PC-3 (cell line): Measurements from ENCODE around the gene MTMR4. TPM values are rescaled to one million over a fixed set of nuclear protein-coding genes. Genes with fewer than 3 reads are reported as not detected.

Experiments used
- ATAC-seq: fragments of 200-7000 bp; cut with Tn5 transposase; 2 replicates; pipeline ENCODE4 v1.9.1; 2020; ENCODE audit warnings: mild to moderate bottlenecking, moderate library complexity
- BruUV-seq: library from RNA; stranded (reverse); fragments of 400-500 nt; replicated peaks from 2 replicates; lab custom pipeline; 2021; lab: Mats Ljungman, UMichigan
- CTCF ChIA-PET: fragments of 300-600 bp; sonication (Branson Sonifier 250); formaldehyde crosslinking; loops from one replicate; lab custom pipeline; 2022; ENCODE audit warnings: antibody characterized with exemption; lab: Charles Lee
- POLR2A ChIA-PET: fragments of 300-600 bp; sonication (Branson Sonifier 250); formaldehyde crosslinking; loops from one replicate; lab custom pipeline; 2022; ENCODE audit warnings: antibody characterized with exemption; ENCODE audit not compliant: unreplicated experiment; lab: Charles Lee
- DNase-seq: peaks from one replicate; pipeline ENCODE4 v3.0.0-alpha.2; 2015
- H2AFZ ChIP-seq: fragments of 300-600 bp; sonication (generic); 2 replicates; pipeline ENCODE4 v1.6.0; 2016; ENCODE audit warnings: antibody characterized with exemption, low read length
- H3F3A ChIP-seq: fragments of 300-600 bp; sonication (generic); one replicate; pipeline ENCODE4 v1.6.0; 2017; ENCODE audit warnings: antibody characterized with exemption, low read length, control low read depth, mild to moderate bottlenecking; ENCODE audit not compliant: unreplicated experiment
- H3K27ac ChIP-seq: fragments of 300-600 bp; sonication (generic); 2 replicates; pipeline ENCODE4 v1.5.1; 2016; ENCODE audit warnings: mild to moderate bottlenecking, low read length
- H3K27me3 ChIP-seq: fragments of 300-600 bp; sonication (generic); 2 replicates; pipeline ENCODE4 v1.6.1; 2016; ENCODE audit warnings: low read length, mixed read lengths
- H3K36me3 ChIP-seq: fragments of 300-600 bp; sonication (generic); 2 replicates; pipeline ENCODE4 v1.6.1; 2016; ENCODE audit warnings: low read depth, mixed run types, low read length, mixed read lengths
- H3K4me1 ChIP-seq: fragments of 300-600 bp; sonication (generic); 2 replicates; pipeline ENCODE4 v1.5.1; 2016; ENCODE audit warnings: low read length; ENCODE audit not compliant: insufficient read depth
- H3K4me2 ChIP-seq: fragments of 300-600 bp; sonication (generic); 2 replicates; pipeline ENCODE4 v1.6.0; 2016; ENCODE audit warnings: low read length
- H3K4me3 ChIP-seq: fragments of 300-600 bp; sonication (generic); 2 replicates; pipeline ENCODE4 v1.5.1; 2016; ENCODE audit warnings: mild to moderate bottlenecking, low read length, mixed read lengths
- H3K79me2 ChIP-seq: fragments of 300-600 bp; sonication (generic); 2 replicates; pipeline ENCODE4 v1.6.1; 2017; ENCODE audit warnings: low read length, mixed read lengths
- H3K9ac ChIP-seq: fragments of 300-600 bp; sonication (generic); 2 replicates; pipeline ENCODE4 v1.6.0; 2016; ENCODE audit warnings: mild to moderate bottlenecking, low read length
- H3K9me2 ChIP-seq: fragments of 300-600 bp; sonication (generic); replicated peaks from 2 replicates; pipeline ENCODE4 v1.6.1; 2016; ENCODE audit warnings: mixed run types, low read length, mixed read lengths
- H3K9me3 ChIP-seq: fragments of 300-600 bp; sonication (generic); 2 replicates; pipeline ENCODE4 v1.6.1; 2016; ENCODE audit warnings: low read length, mixed read lengths
- H4K20me1 ChIP-seq: fragments of 300-600 bp; sonication (generic); 2 replicates; pipeline ENCODE4 v1.6.1; 2016; ENCODE audit warnings: low read length, mixed read lengths
- CTCF ChIP-seq: fragments of 300-600 bp; sonication (generic); conservative IDR thresholded peaks from 2 replicates; pipeline ENCODE4 v1.5.1; 2017; ENCODE audit warnings: antibody characterized with exemption, low read depth, mild to moderate bottlenecking, low read length
- EZH2 ChIP-seq: fragments of 300-600 bp; sonication (generic); IDR thresholded peaks from one replicate; pipeline ENCODE4 v1.6.1; 2017; ENCODE audit warnings: antibody characterized with exemption, mild to moderate bottlenecking, low read length; ENCODE audit not compliant: unreplicated experiment
- EZH2phosphoT487 ChIP-seq: fragments of 300-600 bp; sonication (generic); IDR thresholded peaks from 2 replicates; pipeline ENCODE4 v1.6.1; 2018; ENCODE audit warnings: mild to moderate bottlenecking, antibody characterized with exemption, low read length, borderline replicate concordance
- intact Hi-C: fragments of 100-400 bp; cut with micrococcal nuclease; formaldehyde crosslinking; loops from 2 replicates; pipeline ENCODE4 v1.9.0; 2023
- total RNA-seq: library from RNA; depleted of rRNA; stranded (reverse); fragments of >200 nt; gene quantifications from 2 replicates; pipeline ENCODE4 v1.2.3, GENCODE V29; 2014

MTMR4 gene
- total RNA-seq, 1 experiment from 2014 or later, result 48.7 TPM

- DNase-seq (no peak), ATAC-seq (no peak)
- Histone ChIP-seq H4K20me1 (no peaks in the 10 kb centered on the region), H3K9me3 (no peaks in the 10 kb centered on the region), H3K27ac (no peak overlapping the region), H3K36me3 (no peaks in the 10 kb centered on the region), H3F3A (no peaks in the 10 kb centered on the region), H3K9me2 (no peaks in the 10 kb centered on the region), H3K4me3 (no peak overlapping the region), H3K4me1 (no peaks in the 10 kb centered on the region), H3K9ac (no peak overlapping the region), H2AFZ (no peak overlapping the region), H3K79me2 (no peaks in the 10 kb centered on the region), H3K27me3 (peaks cover 45% of the 10 kb centered on the region), H3K4me2 (no peak overlapping the region)
- no peak for TF ChIP-seq CTCF
- TF ChIP-seq EZH2, result no peak
- TF ChIP-seq EZH2phosphoT487, result no peak
- ChIA-PET CTCF (no interaction called here), POLR2A (no interaction called here)
- intact Hi-C loops, result no loop called here
- no TSS peak for BruUV-seq
Observed at GRCh38 chr17:58470356-58470755, 44.1 kb downstream of the MTMR4 start.

GRCh38 chr17:58468944-58469343 is 45.5 kb downstream of the MTMR4 start:
- Histone ChIP-seq H3K9me2 (no peaks in the 10 kb centered on the region), H4K20me1 (no peaks in the 10 kb centered on the region), H3K9me3 (no peaks in the 10 kb centered on the region), H2AFZ (no peak overlapping the region), H3K4me3 (no peak overlapping the region), H3F3A (no peaks in the 10 kb centered on the region), H3K9ac (no peak overlapping the region), H3K4me2 (no peak overlapping the region), H3K27me3 (peaks cover 52% of the 10 kb centered on the region), H3K27ac (no peak overlapping the region), H3K79me2 (no peaks in the 10 kb centered on the region), H3K4me1 (no peaks in the 10 kb centered on the region), H3K36me3 (no peaks in the 10 kb centered on the region)
- CTCF ChIA-PET, result no interaction called here
- no peak for TF ChIP-seq CTCF
- peak; percentile 52 for TF ChIP-seq EZH2
- no peak for TF ChIP-seq EZH2phosphoT487
- no peak for ATAC-seq
- no peak for DNase-seq
- intact Hi-C loops, result no loop called here
- POLR2A ChIA-PET, result no interaction called here
- BruUV-seq, result no TSS peak

GRCh38 chr17:58455491-58455890 is 58.9 kb downstream of the MTMR4 start:
- Histone ChIP-seq H3K36me3 (no peaks in the 10 kb centered on the region), H3K9ac (no peak overlapping the region), H3K9me2 (no peaks in the 10 kb centered on the region), H3F3A (no peaks in the 10 kb centered on the region), H2AFZ (no peak overlapping the region), H3K27me3 (peaks cover 12% of the 10 kb centered on the region; the same call in 1 of the 2 replicates), H3K27ac (no peak overlapping the region), H3K4me1 (no peaks in the 10 kb centered on the region), H4K20me1 (no peaks in the 10 kb centered on the region), H3K79me2 (no peaks in the 10 kb centered on the region), H3K9me3 (no peaks in the 10 kb centered on the region), H3K4me2 (no peak overlapping the region), H3K4me3 (no peak overlapping the region)
- no peak for TF ChIP-seq CTCF
- TF ChIP-seq EZH2, result no peak
- TF ChIP-seq EZH2phosphoT487, result no peak
- BruUV-seq, result no TSS peak
- POLR2A ChIA-PET, result no interaction called here
- CTCF ChIA-PET, result no interaction called here
- DNase-seq (no peak), ATAC-seq (no peak)
- intact Hi-C loops, result no loop called here
